Gastroesophageal sphincter (tissue), 3 donors: ENCODE results near the gene ADD1.

ENCODE experiments used
- CTCF ChIP-seq, 4 experiments: fragments of 200-600 bp in 2 of 4; fragments of 450-650 bp in 2 of 4; sonication (generic) in 1 of 4; IDR thresholded peaks; one replicate each; pipeline ENCODE4 v1.5.1; 2017 to 2019; ENCODE audit warnings: antibody characterized with exemption in 4 of 4, mild to moderate bottlenecking in 2 of 4, moderate library complexity in 2 of 4
- POLR2A ChIP-seq, 2 donors: fragments of 450-650 bp; IDR thresholded peaks; one replicate each; pipeline ENCODE4 v1.6.1; 2017; ENCODE audit warnings: antibody characterized with exemption in 2 of 2, mild to moderate bottlenecking in 2 of 2, moderate library complexity in 1 of 2
- POLR2AphosphoS5 ChIP-seq: sonication (generic); formaldehyde crosslinking; IDR thresholded peaks from one replicate; pipeline ENCODE4 v1.6.1; 2017; ENCODE audit warnings: antibody characterized with exemption

GRCh38 chr4:2816401-2816954 lies 27.2 kb upstream of the ADD1 start:
- TF ChIP-seq POLR2AphosphoS5 (no peak), CTCF (IDR thresholded peaks at IDR 0.05) (no peak), POLR2A (IDR thresholded peaks at IDR 0.05) (no peak)
